GM10248 (cell line): ENCODE measurements around the gene TTC9C.
"Not testable (repeated sequence)": the region's sequence is repeated elsewhere in the genome, so short reads cannot be mapped to it uniquely, and the experiment has no call there.

Experiments
- CTCF ChIA-PET: fragments of 300-600 bp; sonication (Branson Sonifier 250); formaldehyde crosslinking; extraction: SDS; loops from one replicate; lab custom pipeline; 2021; ENCODE audit warnings: antibody characterized with exemption; lab: Yijun Ruan, JAX
- POLR2A ChIA-PET: fragments of 350-650 bp; sonication (Branson Sonifier 250); formaldehyde crosslinking; extraction: SDS; loops from one replicate; lab custom pipeline; 2020; ENCODE audit warnings: antibody characterized with exemption; lab: Yijun Ruan, JAX
- DNase-seq: peaks from one replicate; pipeline ENCODE4 v3.0.0; 2012; ENCODE audit errors: extremely low spot score
- TF ChIP-seq, protein P1 (sequence below): IDR thresholded peaks from 2 replicates; pipeline ENCODE4 v1.5.1; 2012; ENCODE audit warnings: mild to moderate bottlenecking, low read depth; ENCODE audit errors: extremely low read depth, missing control alignments, control extremely low read depth

TTC9C gene

DNA sequence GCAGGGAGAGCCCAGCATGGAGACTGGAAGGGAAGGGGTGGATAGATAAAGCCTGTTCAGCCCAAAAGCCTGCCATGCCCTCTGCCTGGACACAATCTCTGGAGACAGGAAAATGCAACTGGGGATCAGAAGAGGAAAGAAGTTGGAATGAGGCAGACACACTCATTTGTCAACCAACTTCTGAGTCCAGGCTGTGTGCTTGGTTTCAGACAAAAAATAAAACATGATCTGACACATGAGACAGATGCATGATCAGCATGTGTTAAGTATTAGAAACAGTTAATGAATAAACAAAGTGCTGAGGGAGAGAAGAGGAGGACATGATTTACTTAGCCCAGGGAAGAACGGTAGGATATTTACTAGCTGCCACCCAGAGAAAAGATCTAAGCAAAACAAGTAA is 39.8 kb upstream of the TTC9C start:
- TF ChIP-seq, protein P1, sequence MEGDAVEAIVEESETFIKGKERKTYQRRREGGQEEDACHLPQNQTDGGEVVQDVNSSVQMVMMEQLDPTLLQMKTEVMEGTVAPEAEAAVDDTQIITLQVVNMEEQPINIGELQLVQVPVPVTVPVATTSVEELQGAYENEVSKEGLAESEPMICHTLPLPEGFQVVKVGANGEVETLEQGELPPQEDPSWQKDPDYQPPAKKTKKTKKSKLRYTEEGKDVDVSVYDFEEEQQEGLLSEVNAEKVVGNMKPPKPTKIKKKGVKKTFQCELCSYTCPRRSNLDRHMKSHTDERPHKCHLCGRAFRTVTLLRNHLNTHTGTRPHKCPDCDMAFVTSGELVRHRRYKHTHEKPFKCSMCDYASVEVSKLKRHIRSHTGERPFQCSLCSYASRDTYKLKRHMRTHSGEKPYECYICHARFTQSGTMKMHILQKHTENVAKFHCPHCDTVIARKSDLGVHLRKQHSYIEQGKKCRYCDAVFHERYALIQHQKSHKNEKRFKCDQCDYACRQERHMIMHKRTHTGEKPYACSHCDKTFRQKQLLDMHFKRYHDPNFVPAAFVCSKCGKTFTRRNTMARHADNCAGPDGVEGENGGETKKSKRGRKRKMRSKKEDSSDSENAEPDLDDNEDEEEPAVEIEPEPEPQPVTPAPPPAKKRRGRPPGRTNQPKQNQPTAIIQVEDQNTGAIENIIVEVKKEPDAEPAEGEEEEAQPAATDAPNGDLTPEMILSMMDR: no peak
- ChIA-PET CTCF (interaction anchor here (1.0 to 2.4 kb wide), 5 partner anchors 9 to 293 kb away, joined by 3 to 13 read pairs (median 4); partner anchors contain the start of gene GNG3), POLR2A (interaction anchor here (2.0 kb wide), 1 partner anchor 24 kb away, joined by 9 read pairs; the partner anchor contains the start of genes C11orf98 and CSKMT)
- no peak for DNase-seq

DNA sequence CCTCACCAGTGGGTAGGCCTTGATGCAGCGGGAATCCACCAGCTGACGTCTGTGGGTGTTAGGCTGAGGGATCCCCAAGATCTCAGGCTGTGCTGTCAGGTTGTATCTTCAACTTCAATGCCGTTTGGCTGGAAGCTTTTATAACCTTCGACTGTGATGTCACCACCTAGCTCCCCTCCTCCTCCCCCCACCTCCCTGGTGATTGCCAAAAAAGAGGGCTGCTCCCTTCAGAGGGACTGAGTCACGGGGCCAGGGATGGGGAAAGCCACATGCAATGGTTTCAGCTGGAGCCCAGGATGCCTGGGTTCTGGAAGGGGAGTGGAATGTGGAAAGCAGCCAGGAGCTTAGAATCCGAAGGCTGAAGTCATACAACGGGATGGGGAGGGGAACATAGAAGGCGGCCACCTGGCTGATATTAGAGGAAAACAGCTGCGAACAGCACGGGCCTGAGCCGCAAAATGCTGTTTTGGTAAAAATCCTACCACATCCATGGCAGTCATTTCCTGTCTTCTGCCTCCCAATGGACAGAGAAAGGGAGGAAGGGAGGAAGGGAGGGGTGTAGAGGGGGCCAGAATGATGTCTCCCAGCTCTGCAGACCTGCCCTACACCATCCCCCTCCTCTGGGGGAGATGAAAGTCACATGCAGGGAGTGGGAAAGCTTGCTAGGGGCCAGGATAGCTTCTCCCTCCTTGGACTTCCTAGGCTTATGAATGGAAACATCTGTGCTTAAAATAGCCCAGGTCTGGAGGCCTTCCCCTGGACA is 38.7 kb upstream of the TTC9C start, which contains the start of gene LRRN4CL:
Gene LRRN4CL (minus strand): TSS at position 110 of the 763 bp plus-strand sequence. CDS start 1,022 bp downstream, outside the sequence.
- ChIA-PET CTCF (interaction anchor here (0.8 to 7.0 kb wide), 11 partner anchors 8 to 294 kb away, joined by 3 to 59 read pairs (median 4); partner anchors contain the start of genes GNG3, LBHD1 and TUT1), POLR2A (interaction anchor here (2.0 kb wide), 1 partner anchor 25 kb away, joined by 9 read pairs; the partner anchor contains the start of genes C11orf98 and CSKMT)
- TF ChIP-seq, protein P1: no peak
- DNase-seq: no peak

DNA sequence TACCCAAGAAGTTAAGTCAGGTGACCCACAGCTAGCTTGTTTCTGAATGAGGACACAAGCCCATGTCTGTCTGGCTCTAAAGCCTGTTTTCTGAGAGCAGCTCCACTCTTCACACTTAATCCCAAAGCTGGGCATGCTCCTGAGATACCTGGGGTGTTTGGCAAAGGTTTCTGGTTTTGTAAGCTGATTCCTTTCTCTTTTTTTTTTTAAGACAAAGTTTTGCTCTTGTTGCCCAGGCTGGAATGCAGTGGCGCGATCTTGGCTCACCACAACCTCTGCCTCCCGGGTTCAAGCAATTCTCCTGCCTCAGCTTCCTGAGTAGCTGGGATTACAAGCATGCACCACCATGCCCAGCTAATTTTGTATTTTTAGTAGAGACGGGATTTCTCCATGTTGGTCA is 34.7 kb upstream of the TTC9C start:
- POLR2A ChIA-PET: interaction anchor here (0.6 to 1.0 kb wide), 2 partner anchors 22 to 27 kb away, joined by 3 to 4 read pairs; partner anchors contain the start of gene UQCC3

DNA sequence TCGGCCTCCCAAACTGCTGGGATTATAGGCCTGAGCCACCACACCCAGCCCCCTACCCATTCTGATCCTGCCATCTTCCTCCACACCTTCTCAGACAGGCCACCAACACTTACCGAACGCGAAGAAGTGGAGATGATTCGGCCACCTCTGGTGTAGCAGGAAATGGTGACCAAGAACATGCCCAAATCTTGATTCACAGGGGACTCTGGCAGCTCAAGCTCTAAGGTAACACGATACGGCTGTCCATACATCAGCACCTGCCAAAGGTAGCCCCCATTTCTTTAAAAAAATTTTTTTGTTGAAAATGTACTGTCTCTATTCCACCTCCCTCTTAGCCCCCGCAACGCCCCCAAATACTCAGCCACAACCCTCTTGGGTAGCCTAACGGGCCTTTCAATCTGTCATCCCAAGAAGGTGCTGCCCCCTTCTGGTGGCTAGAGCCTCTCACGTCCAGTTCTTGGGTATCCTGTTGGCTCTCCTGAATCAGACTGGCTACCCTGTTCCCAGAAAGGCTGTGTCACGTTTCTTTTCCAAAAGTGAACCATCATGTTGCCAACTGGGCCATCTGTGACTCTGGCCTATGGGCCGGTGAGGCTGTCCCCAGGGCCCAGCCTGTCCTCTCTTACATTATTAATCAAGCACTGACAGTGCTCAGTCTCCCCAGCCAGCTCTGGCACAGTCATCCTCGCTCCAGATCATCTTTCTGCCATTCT is 33.7 kb upstream of the TTC9C start:
- DNase-seq: peak; percentile 82
- TF ChIP-seq, protein P1: peak; percentile 84
- POLR2A ChIA-PET: interaction anchor here (1.0 kb wide), 1 partner anchor 23 kb away, joined by 3 read pairs; the partner anchor contains the start of gene UQCC3
- CTCF ChIA-PET: interaction anchor here (0.7 to 7.0 kb wide), 36 partner anchors 11 to 300 kb away, joined by 3 to 79 read pairs (median 4); partner anchors contain the start of genes B3GAT3, BSCL2, C11orf98 and CSKMT

More for the DNA sequence above, 34.7 kb upstream of the TTC9C start:
- DNase-seq: not testable (repeated sequence)
- CTCF ChIA-PET: interaction anchor here (0.8 to 7.0 kb wide), 25 partner anchors 10 to 299 kb away, joined by 3 to 79 read pairs (median 6); partner anchors contain the start of genes B3GAT3, BSCL2, GNG3 and LBHD1

DNA sequence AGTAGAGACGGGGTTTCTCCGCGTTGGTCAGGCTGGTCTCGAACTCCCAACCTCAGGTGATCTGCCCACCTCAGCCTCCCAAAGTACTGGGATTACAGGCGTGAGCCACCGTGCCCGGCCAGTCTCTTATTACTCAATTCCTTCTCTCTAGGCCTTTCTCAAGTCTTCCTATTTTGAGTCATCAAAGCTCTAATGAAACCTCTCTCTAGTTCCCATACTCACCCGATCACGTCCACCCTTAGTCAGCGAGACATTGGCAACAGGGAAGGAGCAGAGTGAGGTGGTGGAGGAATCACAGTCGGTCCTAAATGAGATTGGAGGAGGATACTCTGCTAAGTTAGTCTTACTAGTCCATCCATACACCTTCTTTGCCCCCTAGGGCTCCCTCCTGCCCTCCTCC is 26.0 kb upstream of the TTC9C start:
- ChIA-PET POLR2A (no interaction called here), CTCF (interaction anchor here (0.8 to 9.1 kb wide), 8 partner anchors 8 to 278 kb away, joined by 3 to 79 read pairs (median 4); partner anchors contain the start of genes LBHD1 and UQCC3)
- TF ChIP-seq, protein P1: no peak
- no peak for DNase-seq

DNA sequence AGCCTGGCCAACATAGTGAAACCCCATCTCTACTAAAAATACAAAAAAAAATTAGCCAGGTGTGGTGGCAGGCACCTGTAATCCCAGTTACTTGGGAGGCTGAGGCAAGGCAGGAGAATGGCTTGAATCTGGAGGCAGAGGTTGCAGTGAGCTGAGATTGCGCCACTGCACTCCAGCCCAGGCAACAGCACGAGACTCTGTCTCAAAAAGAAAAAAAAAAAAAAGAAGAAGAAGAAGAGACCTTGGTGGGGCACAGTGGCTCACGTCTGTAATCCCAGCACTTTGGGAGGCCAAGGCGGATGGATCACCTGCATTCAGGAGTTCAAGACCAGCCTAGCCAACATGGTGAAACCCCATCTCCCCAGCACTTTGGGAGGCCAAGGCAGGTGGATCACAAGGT is 24.4 kb upstream of the TTC9C start:
- CTCF ChIA-PET: interaction anchor here (1.1 to 9.1 kb wide), 6 partner anchors 10 to 279 kb away, joined by 3 to 79 read pairs (median 6); partner anchors contain the start of genes EML3 and TAF6L
- POLR2A ChIA-PET, DNase-seq: not testable (repeated sequence)

DNA sequence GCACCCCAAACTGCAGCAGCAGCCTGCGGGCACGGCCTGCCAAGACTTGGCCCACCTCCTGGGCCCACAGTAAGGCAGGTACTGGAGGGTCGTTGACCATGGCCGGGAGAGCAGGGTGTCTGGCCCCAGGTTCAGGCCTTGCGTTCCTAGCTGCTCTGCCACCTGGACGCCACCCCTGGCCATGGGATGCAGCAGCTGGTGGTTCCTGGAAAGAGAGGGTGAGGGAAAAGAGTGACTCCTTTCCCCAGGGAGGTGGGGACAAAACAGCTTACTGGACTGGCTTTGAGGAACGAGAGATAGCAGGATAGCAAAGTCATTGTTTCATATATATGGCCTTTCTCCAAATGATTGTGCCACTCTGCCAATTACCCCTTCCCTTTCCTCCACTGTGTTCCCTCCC is 22.9 kb upstream of the TTC9C start:
- DNase-seq: no peak
- CTCF ChIA-PET: interaction anchor here (0.8 to 9.1 kb wide), 10 partner anchors 11 to 242 kb away, joined by 3 to 79 read pairs (median 4); partner anchors contain the start of genes C11orf98, CSKMT, LRRN4CL and TUT1
- TF ChIP-seq, protein P1: no peak
- POLR2A ChIA-PET: interaction anchor here (0.5 to 1.9 kb wide), 5 partner anchors 40 to 131 kb away, joined by 3 to 17 read pairs (median 4); partner anchors contain the start of genes C11orf98, CSKMT and EEF1G
